Measurements from ENCODE around the gene MESD. TPM values are rescaled to one million over a fixed set of nuclear protein-coding genes. Genes with fewer than 3 reads are reported as not detected.

Gene MESD
- total RNA-seq, 4 donors from 2014 or later: 18.8 to 22.7 (median 21.5) TPM

GRCh38 chr15:80925597-80926059 is 64.0 kb downstream of the MESD start:
- TF ChIP-seq CTCF (IDR thresholded peaks at IDR 0.05; ENCODE audit: low read depth): no peak

GRCh38 chr15:80924278-80924677 is 65.3 kb downstream of the MESD start:
- TF ChIP-seq CTCF (IDR thresholded peaks at IDR 0.05; ENCODE audit: low read depth): no peak

DNA sequence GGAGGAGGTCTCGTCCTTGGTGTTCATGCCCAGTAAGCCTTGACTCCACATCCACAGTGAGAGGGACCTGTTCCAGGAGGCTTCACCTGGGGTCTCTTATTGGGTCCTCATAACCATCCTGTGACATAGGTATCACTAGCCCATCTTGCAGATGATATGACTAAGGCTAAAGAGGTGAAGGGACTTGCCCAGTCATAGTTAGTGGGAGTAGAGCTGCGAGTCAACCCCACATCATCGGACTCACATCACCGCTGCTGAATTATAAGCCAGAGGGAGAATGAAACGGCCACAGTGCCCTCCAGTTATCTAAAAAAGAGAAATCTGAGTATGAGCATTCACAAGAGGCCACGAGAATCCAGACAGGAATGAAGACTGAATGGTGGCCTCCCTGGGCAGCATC is 66.0 kb downstream of the MESD start:
- no peak for TF ChIP-seq CTCF (IDR thresholded peaks at IDR 0.05; ENCODE audit: low read depth)

- TF ChIP-seq CTCF (IDR thresholded peaks at IDR 0.05; ENCODE audit: low read depth): no peak
Observed at GRCh38 chr15:80921736-80922410, 67.7 kb downstream of the MESD start.

DNA sequence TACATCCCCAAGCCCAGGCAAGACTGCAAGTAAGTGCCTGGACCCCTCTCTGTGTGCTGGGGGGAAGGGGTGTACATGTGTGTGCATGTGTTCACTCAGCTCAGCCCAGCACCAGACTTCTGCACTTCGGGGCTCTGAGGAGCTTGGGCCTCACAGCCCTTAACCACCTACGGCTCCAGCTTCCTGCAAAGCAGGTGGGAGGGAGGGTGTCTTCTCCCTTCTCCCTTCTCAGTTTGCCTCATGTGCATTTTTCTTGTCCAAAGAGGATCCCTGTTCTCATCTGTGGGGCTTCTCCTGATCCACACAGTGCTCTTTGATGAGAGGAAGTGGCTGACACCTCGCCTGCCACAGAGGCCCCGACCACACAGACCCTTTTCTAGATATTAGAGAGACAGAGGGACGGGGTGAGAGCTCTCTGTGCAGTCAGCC is 69.3 kb downstream of the MESD start:
- no peak for TF ChIP-seq CTCF (IDR thresholded peaks at IDR 0.05; ENCODE audit: low read depth)

GRCh38 chr15:80918196-80918783 is 71.3 kb downstream of the MESD start:
- no peak for TF ChIP-seq CTCF (IDR thresholded peaks at IDR 0.05; ENCODE audit: low read depth)

DNA sequence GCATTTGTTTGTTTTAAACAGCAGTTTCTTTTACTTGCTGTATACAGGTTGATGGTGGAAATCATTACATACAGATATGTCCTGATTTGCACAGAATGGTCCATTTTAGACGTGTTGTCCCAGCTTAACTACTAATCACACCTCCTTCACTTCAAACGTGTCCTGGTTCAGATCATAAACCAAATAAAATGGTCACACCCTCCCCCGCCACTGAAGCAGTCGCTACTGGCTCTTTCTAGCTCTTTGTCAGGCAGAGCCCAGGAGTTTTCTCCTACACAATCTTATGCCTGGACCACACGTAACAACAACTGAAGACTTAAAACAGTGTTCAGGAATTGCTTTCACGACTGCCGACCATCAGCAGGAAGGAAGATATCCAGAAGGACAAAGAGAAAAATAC is 73.6 kb downstream of the MESD start:
- TF ChIP-seq CTCF (IDR thresholded peaks at IDR 0.05; ENCODE audit: low read depth): no peak
